ENCODE results near the gene NBPF3.
"Not testable (repeated sequence)": the region's sequence is repeated elsewhere in the genome, so short reads cannot be mapped to it uniquely, and the experiment has no call there.

Gene NBPF3

DNA sequence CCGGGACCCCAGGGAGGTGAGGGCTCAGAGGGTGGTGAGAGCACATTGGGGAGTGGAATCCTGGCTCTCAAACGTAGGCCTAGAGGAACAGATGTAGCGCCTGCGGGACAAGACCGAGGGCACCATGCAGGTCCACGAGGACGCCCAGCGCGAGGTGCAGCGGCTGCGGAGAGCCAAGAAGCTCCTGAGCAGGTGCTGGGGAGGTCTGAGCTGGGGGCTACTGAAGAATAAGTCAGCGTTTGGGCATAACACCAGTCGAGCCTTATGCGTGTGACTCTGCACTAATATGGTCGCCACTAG is 2.6 kb upstream of the NBPF3 start:
- Histone ChIP-seq H3K9me3 (ENCODE audit: control insufficient read depth in 5 of 5, low read length in 5 of 5) (no peaks in the 10 kb centered on the region), H3K36me3 (ENCODE audit: control insufficient read depth in 5 of 5, insufficient read depth in 5 of 5, low read length in 5 of 5) (no peaks in the 10 kb centered on the region), H3K9ac (ENCODE audit: low read length in 5 of 5) (no peak overlapping the region), H3K27me3 (ENCODE audit: control insufficient read depth in 5 of 5, insufficient read depth in 4 of 5, low read length in 5 of 5) (peaks cover 0 to 2% (median 0%) of the 10 kb centered on the region in 5 donors), H3K4me1 (ENCODE audit: control insufficient read depth in 5 of 5, insufficient read depth in 5 of 5, low read length in 5 of 5) (peaks cover 0 to 33% (median 28%) of the 10 kb centered on the region in 5 donors), H3K4me3 (ENCODE audit: low read depth in 1 of 5, low read length in 5 of 5) (peak overlapping the region in 4 of 5 donors; percentile 42 to 69 (median 52)), H3K27ac (ENCODE audit: low read depth, low read length) (no peak overlapping the region)

DNA sequence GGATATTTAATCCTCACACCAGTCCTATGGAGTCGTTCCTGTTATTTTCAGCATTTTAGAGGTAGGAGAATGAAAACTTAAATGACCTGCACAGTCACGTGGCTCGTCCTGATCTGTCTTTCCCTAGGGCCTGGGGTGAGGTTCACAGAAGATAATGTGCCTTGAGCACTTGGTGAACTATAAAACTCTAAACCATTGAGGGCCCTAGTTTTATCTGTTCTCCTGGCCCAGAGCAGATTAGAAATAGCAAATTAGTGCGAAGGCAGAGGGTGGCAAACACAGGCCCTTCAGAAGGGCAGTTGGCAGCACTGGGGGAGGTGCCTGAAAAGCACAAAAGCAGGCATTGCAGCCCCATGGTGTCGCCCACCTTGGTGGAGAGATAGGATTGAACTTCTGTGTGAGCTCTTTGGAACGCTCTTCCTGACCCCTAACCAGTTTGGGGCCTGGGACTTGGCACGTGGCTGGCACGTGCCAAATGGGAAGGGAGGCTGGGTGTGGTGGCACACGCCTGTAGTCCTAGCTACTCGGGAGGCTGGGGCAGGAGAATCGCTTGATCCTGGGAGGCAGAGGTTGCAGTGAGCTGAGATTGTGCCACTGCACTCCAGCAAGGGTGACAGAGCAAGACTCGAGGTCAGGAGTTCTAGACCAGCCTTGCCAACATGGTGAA is 1.2 kb upstream of the NBPF3 start:
- H3K27ac ChIP-seq (ENCODE audit: low read depth, low read length); H3K27me3 ChIP-seq (ENCODE audit: control insufficient read depth in 5 of 5, insufficient read depth in 4 of 5, low read length in 5 of 5); H3K9ac ChIP-seq (ENCODE audit: low read length in 5 of 5); H3K36me3 ChIP-seq (ENCODE audit: control insufficient read depth in 5 of 5, insufficient read depth in 5 of 5, low read length in 5 of 5); H3K4me3 ChIP-seq (ENCODE audit: low read depth in 1 of 5, low read length in 5 of 5); H3K9me3 ChIP-seq (ENCODE audit: control insufficient read depth in 5 of 5, low read length in 5 of 5): not testable (repeated sequence)
- H3K4me1 ChIP-seq (ENCODE audit: control insufficient read depth in 5 of 5, insufficient read depth in 5 of 5, low read length in 5 of 5) = peaks cover 0 to 33% (median 28%) of the 10 kb centered on the region in 5 donors

DNA sequence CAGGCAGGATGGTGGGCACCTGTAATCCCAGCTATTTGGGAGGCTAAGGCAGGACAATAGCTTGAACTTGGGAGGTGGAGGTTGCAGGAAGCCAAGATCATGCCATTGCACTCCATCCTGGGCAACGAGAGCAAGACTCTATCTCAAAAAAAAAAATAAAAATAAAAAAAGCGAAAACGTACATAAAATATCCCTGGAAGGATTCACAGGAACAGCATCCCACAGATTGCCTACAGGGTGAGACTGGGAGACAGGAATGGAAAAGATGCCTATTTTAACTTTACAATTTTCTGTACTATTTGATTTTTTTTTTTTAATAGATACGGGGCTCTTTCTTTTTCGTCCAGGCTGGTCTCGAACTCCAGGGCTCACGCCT is 604 bp upstream of the NBPF3 start:
- H3K4me1 ChIP-seq (ENCODE audit: control insufficient read depth in 5 of 5, insufficient read depth in 5 of 5, low read length in 5 of 5) = peaks cover 0 to 33% (median 28%) of the 10 kb centered on the region in 5 donors
- H3K9me3 ChIP-seq (ENCODE audit: control insufficient read depth in 5 of 5, low read length in 5 of 5) = no peaks in the 10 kb centered on the region
- no peaks in the 10 kb centered on the region for H3K36me3 ChIP-seq (ENCODE audit: control insufficient read depth in 5 of 5, insufficient read depth in 5 of 5, low read length in 5 of 5)
- peaks cover 0 to 2% (median 0%) of the 10 kb centered on the region in 5 donors for H3K27me3 ChIP-seq (ENCODE audit: control insufficient read depth in 5 of 5, insufficient read depth in 4 of 5, low read length in 5 of 5)
- no peak overlapping the region for H3K27ac ChIP-seq (ENCODE audit: low read depth, low read length)
- peak overlapping the region; percentile 75 to 88 (median 82) for H3K4me3 ChIP-seq (ENCODE audit: low read depth in 1 of 5, low read length in 5 of 5)
- H3K9ac ChIP-seq (ENCODE audit: low read length in 5 of 5) = peak overlapping the region in 3 of 5 donors; percentile 60 to 71 (median 66)

- Histone ChIP-seq H3K4me3 (ENCODE audit: low read depth in 1 of 5, low read length in 5 of 5) (peak overlapping the region; percentile 74 to 88 (median 76)), H3K4me1 (ENCODE audit: control insufficient read depth in 5 of 5, insufficient read depth in 5 of 5, low read length in 5 of 5) (peaks cover 0 to 33% (median 28%) of the 10 kb centered on the region in 5 donors), H3K9ac (ENCODE audit: low read length in 5 of 5) (peak overlapping the region in 4 of 5 donors; percentile 38 to 75 (median 57))
- not testable (repeated sequence) for H3K27me3 ChIP-seq (ENCODE audit: control insufficient read depth in 5 of 5, insufficient read depth in 4 of 5, low read length in 5 of 5); H3K27ac ChIP-seq (ENCODE audit: low read depth, low read length); H3K9me3 ChIP-seq (ENCODE audit: control insufficient read depth in 5 of 5, low read length in 5 of 5); H3K36me3 ChIP-seq (ENCODE audit: control insufficient read depth in 5 of 5, insufficient read depth in 5 of 5, low read length in 5 of 5)
Observed at GRCh38 chr1:21440630-21441125, 741 bp downstream of the NBPF3 start.

GRCh38 chr1:21446647-21447046 is 6.7 kb downstream of the NBPF3 start:
- not testable (repeated sequence) for H3K27ac ChIP-seq (ENCODE audit: low read depth, low read length); H3K27me3 ChIP-seq (ENCODE audit: control insufficient read depth in 5 of 5, insufficient read depth in 4 of 5, low read length in 5 of 5); H3K9ac ChIP-seq (ENCODE audit: low read length in 5 of 5); H3K9me3 ChIP-seq (ENCODE audit: control insufficient read depth in 5 of 5, low read length in 5 of 5); H3K4me3 ChIP-seq (ENCODE audit: low read depth in 1 of 5, low read length in 5 of 5); H3K4me1 ChIP-seq (ENCODE audit: control insufficient read depth in 5 of 5, insufficient read depth in 5 of 5, low read length in 5 of 5)
- peaks cover 5 to 18% (median 9%) of the 10 kb centered on the region in 5 donors for H3K36me3 ChIP-seq (ENCODE audit: control insufficient read depth in 5 of 5, insufficient read depth in 5 of 5, low read length in 5 of 5)

DNA sequence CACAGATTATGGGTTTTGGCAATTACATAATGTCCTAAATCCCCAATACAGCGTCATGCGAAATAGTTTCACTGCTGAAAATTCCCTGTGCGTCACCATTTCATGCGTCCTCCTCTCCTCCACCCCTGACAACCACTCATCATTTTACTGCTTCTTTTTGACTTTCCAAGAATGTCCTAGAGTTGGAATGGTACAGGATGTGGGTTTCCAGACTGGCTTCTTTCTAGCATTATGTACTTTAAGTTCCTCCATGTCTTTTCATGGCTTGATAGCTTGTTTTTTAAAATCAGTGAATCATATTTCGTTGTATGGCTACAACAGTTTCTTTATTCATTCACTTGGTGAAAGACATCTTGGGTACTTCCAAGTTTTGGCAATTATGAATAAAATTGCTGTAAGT is 7.4 kb downstream of the NBPF3 start:
- Histone ChIP-seq H3K27ac (ENCODE audit: low read depth, low read length) (no peak overlapping the region), H3K9ac (ENCODE audit: low read length in 5 of 5) (no peak overlapping the region), H3K4me3 (ENCODE audit: low read depth in 1 of 5, low read length in 5 of 5) (no peak overlapping the region), H3K36me3 (ENCODE audit: control insufficient read depth in 5 of 5, insufficient read depth in 5 of 5, low read length in 5 of 5) (peaks cover 5 to 18% (median 9%) of the 10 kb centered on the region in 5 donors), H3K9me3 (ENCODE audit: control insufficient read depth in 5 of 5, low read length in 5 of 5) (no peaks in the 10 kb centered on the region), H3K4me1 (ENCODE audit: control insufficient read depth in 5 of 5, insufficient read depth in 5 of 5, low read length in 5 of 5) (no peaks in the 10 kb centered on the region), H3K27me3 (ENCODE audit: control insufficient read depth in 5 of 5, insufficient read depth in 4 of 5, low read length in 5 of 5) (no peaks in the 10 kb centered on the region)

DNA sequence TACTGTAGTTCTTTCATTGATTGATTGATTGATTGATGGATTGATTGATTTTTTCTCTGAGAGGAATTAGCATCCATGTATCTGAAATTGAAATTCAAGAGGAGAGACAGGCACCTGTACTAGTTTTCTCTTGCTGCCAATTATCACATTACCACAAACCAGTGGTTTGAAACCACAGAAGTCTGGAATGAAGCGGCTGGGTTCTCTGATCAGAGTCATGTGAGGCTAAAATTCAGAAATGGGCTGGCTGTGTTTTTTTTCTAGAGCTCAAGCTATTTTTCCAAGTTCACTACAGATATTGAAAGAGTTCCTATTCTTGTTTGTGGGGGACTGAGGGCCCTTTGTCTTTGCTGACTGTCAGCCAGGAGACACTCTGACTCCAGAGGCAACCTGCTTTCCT is 10.0 kb downstream of the NBPF3 start:
- no peaks in the 10 kb centered on the region for H3K27me3 ChIP-seq (ENCODE audit: control insufficient read depth in 5 of 5, insufficient read depth in 4 of 5, low read length in 5 of 5)
- no peaks in the 10 kb centered on the region for H3K9me3 ChIP-seq (ENCODE audit: control insufficient read depth in 5 of 5, low read length in 5 of 5)
- no peak overlapping the region for H3K27ac ChIP-seq (ENCODE audit: low read depth, low read length)
- no peak overlapping the region for H3K4me3 ChIP-seq (ENCODE audit: low read depth in 1 of 5, low read length in 5 of 5)
- H3K36me3 ChIP-seq (ENCODE audit: control insufficient read depth in 5 of 5, insufficient read depth in 5 of 5, low read length in 5 of 5) = peaks cover 5 to 16% (median 9%) of the 10 kb centered on the region in 5 donors
- no peak overlapping the region for H3K9ac ChIP-seq (ENCODE audit: low read length in 5 of 5)
- H3K4me1 ChIP-seq (ENCODE audit: control insufficient read depth in 5 of 5, insufficient read depth in 5 of 5, low read length in 5 of 5) = peaks cover 0 to 9% (median 8%) of the 10 kb centered on the region in 5 donors

DNA sequence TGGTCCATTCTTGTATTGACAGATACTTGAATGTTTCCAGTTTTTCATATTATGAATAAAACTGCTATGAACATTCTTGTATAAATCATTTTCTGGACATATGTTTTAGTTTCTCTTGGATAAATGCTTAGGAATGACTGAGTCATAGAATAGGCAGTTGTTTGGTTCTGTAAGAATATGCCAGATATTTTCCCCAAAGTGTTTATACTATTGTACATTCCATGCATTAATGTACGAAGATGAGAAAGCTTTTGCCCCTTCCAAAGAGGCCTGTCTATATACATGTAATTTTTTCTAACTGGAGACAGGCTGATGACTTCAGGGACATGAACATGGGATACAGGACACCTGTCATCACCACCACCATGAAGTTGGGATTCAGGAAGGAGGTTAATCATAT is 11.3 kb downstream of the NBPF3 start:
- Histone ChIP-seq H3K4me1 (ENCODE audit: control insufficient read depth in 5 of 5, insufficient read depth in 5 of 5, low read length in 5 of 5) (peaks cover 0 to 9% (median 8%) of the 10 kb centered on the region in 5 donors), H3K27me3 (ENCODE audit: control insufficient read depth in 5 of 5, insufficient read depth in 4 of 5, low read length in 5 of 5) (no peaks in the 10 kb centered on the region), H3K9ac (ENCODE audit: low read length in 5 of 5) (no peak overlapping the region), H3K27ac (ENCODE audit: low read depth, low read length) (no peak overlapping the region), H3K36me3 (ENCODE audit: control insufficient read depth in 5 of 5, insufficient read depth in 5 of 5, low read length in 5 of 5) (peaks cover 0 to 6% (median 4%) of the 10 kb centered on the region in 5 donors), H3K4me3 (ENCODE audit: low read depth in 1 of 5, low read length in 5 of 5) (no peak overlapping the region), H3K9me3 (ENCODE audit: control insufficient read depth in 5 of 5, low read length in 5 of 5) (no peaks in the 10 kb centered on the region)

GRCh38 chr1:21451981-21452411 is 12.1 kb downstream of the NBPF3 start:
- no peaks in the 10 kb centered on the region for H3K9me3 ChIP-seq (ENCODE audit: control insufficient read depth in 5 of 5, low read length in 5 of 5)
- H3K27me3 ChIP-seq (ENCODE audit: control insufficient read depth in 5 of 5, insufficient read depth in 4 of 5, low read length in 5 of 5) = no peaks in the 10 kb centered on the region
- no peak overlapping the region for H3K27ac ChIP-seq (ENCODE audit: low read depth, low read length)
- H3K4me3 ChIP-seq (ENCODE audit: low read depth in 1 of 5, low read length in 5 of 5) = no peak overlapping the region
- peaks cover 0 to 4% (median 3%) of the 10 kb centered on the region in 5 donors for H3K36me3 ChIP-seq (ENCODE audit: control insufficient read depth in 5 of 5, insufficient read depth in 5 of 5, low read length in 5 of 5)
- H3K9ac ChIP-seq (ENCODE audit: low read length in 5 of 5) = no peak overlapping the region
- peaks cover 0 to 9% (median 8%) of the 10 kb centered on the region in 5 donors for H3K4me1 ChIP-seq (ENCODE audit: control insufficient read depth in 5 of 5, insufficient read depth in 5 of 5, low read length in 5 of 5)

GRCh38 chr1:21453964-21454614 is 14.2 kb downstream of the NBPF3 start:
- H3K4me1 ChIP-seq (ENCODE audit: control insufficient read depth in 5 of 5, insufficient read depth in 5 of 5, low read length in 5 of 5); H3K4me3 ChIP-seq (ENCODE audit: low read depth in 1 of 5, low read length in 5 of 5); H3K27ac ChIP-seq (ENCODE audit: low read depth, low read length); H3K36me3 ChIP-seq (ENCODE audit: control insufficient read depth in 5 of 5, insufficient read depth in 5 of 5, low read length in 5 of 5); H3K27me3 ChIP-seq (ENCODE audit: control insufficient read depth in 5 of 5, insufficient read depth in 4 of 5, low read length in 5 of 5); H3K9me3 ChIP-seq (ENCODE audit: control insufficient read depth in 5 of 5, low read length in 5 of 5); H3K9ac ChIP-seq (ENCODE audit: low read length in 5 of 5): not testable (repeated sequence)
